NCI-H2081 (cell line): ENCODE data around the gene P3H1.
"Not testable (repeated sequence)": the region's sequence is repeated elsewhere in the genome, so short reads cannot be mapped to it uniquely, and the experiment has no call there.

ENCODE experiments used
- DNase-seq, 2 experiments: peaks; one replicate each; lab custom pipeline; 2025; lab: John Stamatoyannopoulos, UW

The P3H1 gene

GRCh38 chr1:42730988-42731387 is 35.8 kb downstream of the P3H1 start:
- peak; percentile 27 to 58 for DNase-seq

GRCh38 chr1:42730002-42730401 is 36.8 kb downstream of the P3H1 start:
- no peak for DNase-seq

- DNase-seq = not testable (repeated sequence)
Measured at GRCh38 chr1:42725820-42726219, 41.0 kb downstream of the P3H1 start.

- DNase-seq = no peak
Measured at GRCh38 chr1:42723511-42723910, 43.3 kb downstream of the P3H1 start.

GRCh38 chr1:42722403-42722802 is 44.4 kb downstream of the P3H1 start:
- not testable (repeated sequence) for DNase-seq

GRCh38 chr1:42721926-42722325 is 44.9 kb downstream of the P3H1 start:
- no peak for DNase-seq

GRCh38 chr1:42720868-42721267 is 46.0 kb downstream of the P3H1 start:
- no peak for DNase-seq

GRCh38 chr1:42714441-42714840 is 52.4 kb downstream of the P3H1 start:
- DNase-seq = not testable (repeated sequence)

- no peak for DNase-seq
Measured at GRCh38 chr1:42713293-42713692, 53.5 kb downstream of the P3H1 start.

DNA sequence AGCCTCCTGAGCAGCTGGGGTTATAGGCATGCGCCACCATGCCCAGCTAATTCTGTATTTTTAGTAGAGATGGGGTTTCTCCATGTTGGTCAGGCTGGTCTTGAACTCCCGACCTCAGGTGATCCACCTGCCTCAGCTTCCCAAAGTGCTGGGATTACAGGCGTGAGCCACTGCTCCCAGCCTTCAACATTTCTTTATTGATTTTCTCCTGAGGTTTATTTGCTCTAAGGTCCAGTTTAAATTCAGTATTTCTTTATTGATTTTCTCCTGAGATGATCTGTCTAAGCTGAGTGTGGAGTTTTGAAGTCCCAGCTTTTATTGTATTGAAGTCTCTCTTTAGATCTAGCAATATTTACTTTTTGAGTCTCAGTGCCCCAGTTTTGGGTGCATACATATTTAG is 54.0 kb downstream of the P3H1 start:
- not testable (repeated sequence) for DNase-seq

DNA sequence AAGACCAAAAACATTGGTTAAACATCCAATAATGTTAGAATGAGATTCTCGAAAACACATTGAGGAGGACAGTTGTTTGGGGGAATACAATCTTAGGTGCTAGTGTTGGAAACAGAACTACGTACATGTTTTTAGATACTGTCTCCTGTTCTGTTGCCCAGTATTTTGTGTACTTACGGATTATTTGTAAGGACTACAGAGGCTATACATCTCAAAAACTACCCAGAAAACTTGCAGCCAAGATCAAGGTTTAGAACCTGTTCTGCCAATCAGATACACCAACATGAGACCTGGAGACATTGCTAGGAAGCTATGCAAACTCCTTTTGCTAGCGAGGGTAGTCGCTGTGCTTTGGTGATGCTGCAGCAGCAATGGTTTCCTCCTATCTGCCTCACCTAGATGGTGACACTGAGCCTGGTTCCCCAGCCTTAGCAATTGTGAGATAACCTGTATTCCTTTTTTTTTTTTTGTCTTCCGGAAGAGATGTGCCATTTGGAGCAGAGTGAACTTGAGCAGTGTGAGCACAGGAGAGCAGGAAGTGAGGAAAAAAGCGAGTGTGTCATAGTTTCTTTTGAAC is 62.9 kb downstream of the P3H1 start:
- no peak for DNase-seq

- DNase-seq = no peak
Measured at GRCh38 chr1:42700006-42700405, 66.8 kb downstream of the P3H1 start.

DNA sequence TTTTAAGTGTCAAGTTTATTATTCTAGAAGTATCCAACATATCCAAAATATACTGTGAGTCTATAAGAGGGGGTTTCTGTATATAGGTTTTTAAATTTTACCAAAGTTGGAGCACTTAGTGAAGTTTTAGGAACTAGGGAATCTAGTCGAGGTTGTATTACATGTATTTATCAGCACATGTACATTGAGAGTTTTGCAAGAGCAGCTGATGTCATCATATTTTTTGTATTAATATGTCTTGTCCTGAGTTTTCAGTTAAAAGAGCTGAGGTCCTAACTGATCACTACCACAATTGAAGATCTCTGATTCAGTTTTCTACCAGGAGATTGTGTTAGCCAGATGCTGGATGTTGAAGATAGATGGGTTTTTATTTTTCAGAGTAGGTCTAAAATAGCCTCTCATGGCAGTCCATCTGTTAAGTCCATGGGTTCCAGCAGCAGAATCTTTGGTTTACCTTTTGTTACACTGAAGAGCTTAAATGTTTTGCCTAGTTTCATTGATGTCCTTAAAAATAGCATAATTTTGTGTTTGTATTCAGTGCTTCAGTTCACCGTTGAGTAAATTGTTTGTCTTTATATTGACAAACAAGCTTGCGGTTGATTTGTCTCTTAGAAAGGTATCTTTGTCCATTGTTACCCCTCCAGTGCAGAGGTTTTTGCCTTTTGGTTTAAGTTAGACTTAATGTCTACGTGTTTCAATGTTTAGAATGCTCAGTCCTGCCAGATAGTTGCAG is 68.6 kb downstream of the P3H1 start:
- no peak for DNase-seq
